Measurements from ENCODE around the gene PCDH18. TPM values are rescaled to one million over a fixed set of nuclear protein-coding genes. Genes with fewer than 3 reads are reported as not detected.
A peak's percentile ranks its signal among the peaks of the same experiment; 100 is the strongest.

The PCDH18 gene, protein sequence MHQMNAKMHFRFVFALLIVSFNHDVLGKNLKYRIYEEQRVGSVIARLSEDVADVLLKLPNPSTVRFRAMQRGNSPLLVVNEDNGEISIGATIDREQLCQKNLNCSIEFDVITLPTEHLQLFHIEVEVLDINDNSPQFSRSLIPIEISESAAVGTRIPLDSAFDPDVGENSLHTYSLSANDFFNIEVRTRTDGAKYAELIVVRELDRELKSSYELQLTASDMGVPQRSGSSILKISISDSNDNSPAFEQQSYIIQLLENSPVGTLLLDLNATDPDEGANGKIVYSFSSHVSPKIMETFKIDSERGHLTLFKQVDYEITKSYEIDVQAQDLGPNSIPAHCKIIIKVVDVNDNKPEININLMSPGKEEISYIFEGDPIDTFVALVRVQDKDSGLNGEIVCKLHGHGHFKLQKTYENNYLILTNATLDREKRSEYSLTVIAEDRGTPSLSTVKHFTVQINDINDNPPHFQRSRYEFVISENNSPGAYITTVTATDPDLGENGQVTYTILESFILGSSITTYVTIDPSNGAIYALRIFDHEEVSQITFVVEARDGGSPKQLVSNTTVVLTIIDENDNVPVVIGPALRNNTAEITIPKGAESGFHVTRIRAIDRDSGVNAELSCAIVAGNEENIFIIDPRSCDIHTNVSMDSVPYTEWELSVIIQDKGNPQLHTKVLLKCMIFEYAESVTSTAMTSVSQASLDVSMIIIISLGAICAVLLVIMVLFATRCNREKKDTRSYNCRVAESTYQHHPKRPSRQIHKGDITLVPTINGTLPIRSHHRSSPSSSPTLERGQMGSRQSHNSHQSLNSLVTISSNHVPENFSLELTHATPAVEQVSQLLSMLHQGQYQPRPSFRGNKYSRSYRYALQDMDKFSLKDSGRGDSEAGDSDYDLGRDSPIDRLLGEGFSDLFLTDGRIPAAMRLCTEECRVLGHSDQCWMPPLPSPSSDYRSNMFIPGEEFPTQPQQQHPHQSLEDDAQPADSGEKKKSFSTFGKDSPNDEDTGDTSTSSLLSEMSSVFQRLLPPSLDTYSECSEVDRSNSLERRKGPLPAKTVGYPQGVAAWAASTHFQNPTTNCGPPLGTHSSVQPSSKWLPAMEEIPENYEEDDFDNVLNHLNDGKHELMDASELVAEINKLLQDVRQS
- 6.6 and 7.3 TPM in 2 replicates for total RNA-seq (2013; cell fraction: nucleolus; rRNA removed)
- total RNA-seq (2014; rRNA removed) (1.4 and 1.9 TPM in 2 replicates), total RNA-seq (2014; rRNA removed; fragmentation: Illumina TruSeq; extraction: Trizol) (1.4 and 2.0 TPM in 2 replicates), total RNA-seq (2021) (1.4 TPM in 2 replicates), polyA plus RNA-seq (2011; rRNA removed) (0.77 and 1.2 TPM in 2 replicates), polyA plus RNA-seq (2014; fragmentation: Illumina TruSeq; extraction: Trizol) (1.3 TPM in 2 replicates), polyA plus RNA-seq (2014; fragmentation: Nextera tagmentation; extraction: Ambion mirVana) (under 1 TPM; 0.46 to 0.89 TPM), polyA plus RNA-seq (2014; rRNA removed) (0.62 and 0.82 TPM in 2 replicates), polyA plus RNA-seq (2016; fragmentation: Nextera tagmentation; extraction: Ambion mirVana) (1 to 10 TPM in 1 of 2 experiments, under 1 TPM in 1; 0.83 to 1.0 TPM), polyA minus RNA-seq (2011; rRNA and poly(A)+ RNA removed) (2.2 and 2.9 TPM in 2 replicates), Bru-seq, nascent RNA (percentile 57 among the genes with signal in this experiment), BruChase-seq, experiment 1, labeled RNA remaining after a 6-hour chase (percentile 29 among the genes with signal in this experiment), BruChase-seq, experiment 2, labeled RNA remaining after a 2-hour chase (percentile 52 among the genes with signal in this experiment)
- polyA plus RNA-seq (2011; ENCODE audit: low read depth) = 0.18 TPM
- 0.66 and 0.82 TPM in 2 replicates for polyA plus RNA-seq (2011; cell fraction: cytosol; rRNA removed)
- polyA plus RNA-seq (2011; cell fraction: nucleus; rRNA removed) = 1.1 TPM in 2 replicates
- 0.53 TPM in 2 replicates for polyA plus RNA-seq (2012)
- 0.73 and 1.2 TPM in 2 replicates for polyA minus RNA-seq (2011; cell fraction: cytosol; rRNA and poly(A)+ RNA removed)
- 2.5 and 2.8 TPM in 2 replicates for polyA minus RNA-seq (2011; cell fraction: nucleus; rRNA and poly(A)+ RNA removed)
- long read RNA-seq, experiment 1 = 0 reads
- long read RNA-seq, experiment 2, full-length matches to known transcripts = 1 of 3 reads
- long read RNA-seq, experiment 2, partial matches to known transcripts = 0 of 3 reads
- long read RNA-seq, experiment 2, other reads (novel, unspliced or antisense) = 2 of 3 reads

DNA sequence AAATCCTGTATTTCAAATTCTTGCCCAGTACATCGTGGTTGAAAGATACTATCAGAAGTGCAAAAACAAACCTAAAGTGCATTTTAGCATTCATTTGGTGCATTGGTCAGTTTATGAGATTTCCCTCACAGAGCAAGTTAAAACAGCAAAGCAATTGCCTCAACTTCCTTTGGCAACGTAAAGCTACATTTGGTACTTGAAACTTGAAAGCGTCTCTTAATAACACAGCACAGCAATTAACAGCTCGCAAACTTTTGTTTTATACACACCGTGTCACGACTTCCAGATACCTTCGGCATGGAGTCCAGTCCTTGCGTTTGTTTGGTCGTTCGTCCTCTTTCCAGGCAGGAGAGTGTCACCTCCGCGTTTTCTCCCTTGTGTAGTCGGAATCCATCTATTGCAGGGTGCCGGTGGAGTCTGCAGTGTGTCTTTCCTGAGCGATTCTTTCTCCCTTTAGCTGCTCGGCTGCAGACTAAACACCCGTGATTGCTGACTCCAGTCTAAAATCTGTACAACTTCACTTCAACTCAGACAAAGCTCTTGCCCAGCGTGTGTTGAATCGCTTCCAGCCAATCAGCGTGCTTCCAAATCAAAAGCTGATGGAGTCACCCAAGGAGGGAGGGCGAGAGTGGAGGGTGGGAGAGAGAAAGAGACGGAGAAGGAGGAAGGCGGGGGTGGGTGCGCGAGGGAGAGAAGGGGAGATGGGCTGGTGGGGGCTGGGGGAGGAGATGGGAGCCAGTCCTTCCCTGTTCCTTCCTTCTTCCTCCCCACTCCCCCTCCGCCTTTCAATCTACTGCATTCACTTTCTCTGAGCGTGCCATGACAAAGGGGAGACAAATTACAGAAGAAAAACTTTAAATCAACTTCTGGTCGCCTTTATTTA lies at the start of gene PCDH18:
Gene PCDH18 (minus strand): TSS at position 509 of the 883 bp plus-strand sequence. CDS start 406 bp downstream, at position 103.
- ChIA-PET RAD21 (ENCODE audit: unreplicated experiment) (interaction anchor here (0.7 to 1.8 kb wide), 9 partner anchors 8 to 710 kb away, joined by 3 to 7 read pairs (median 4); partner anchors contain the start of gene SLC7A11), SMC1A (ENCODE audit: uncharacterized antibody, unreplicated experiment) (interaction anchor here (0.6 to 2.3 kb wide), 10 partner anchors 10 to 1336 kb away, joined by 3 to 8 read pairs (median 3); no protein-coding TSS in a partner anchor), CTCF (interaction anchor here (0.6 to 2.7 kb wide), 9 partner anchors 8 to 1123 kb away, joined by 3 to 8 read pairs (median 4); no protein-coding TSS in a partner anchor), POLR2A (interaction anchor here (0.6 to 1.3 kb wide), 4 partner anchors 9 to 41 kb away, joined by 3 to 4 read pairs (median 3); no protein-coding TSS in a partner anchor)
- Histone ChIP-seq H3K4me3 (peak within 1 kb of the TSS; percentile 73), H3K9ac (ENCODE audit: control insufficient read depth, insufficient read depth, low read length) (peak within 1 kb of the TSS; percentile 58), H3K4me1 (ENCODE audit: control insufficient read depth, insufficient read depth, low read length) (no peaks in the 10 kb centered on the region), H2AFZ (ENCODE audit: control insufficient read depth, low read depth, low read length) (peak within 1 kb of the TSS; percentile 86), H4K20me1 (ENCODE audit: control insufficient read depth, insufficient read depth) (no peaks in the 10 kb centered on the region), H3K27me3 (replicated peaks in 1 of 2; ENCODE audit: control insufficient read depth in 2 of 2, insufficient read depth in 2 of 2, low read length in 1 of 2) (no peaks in the 10 kb centered on the region), H3K79me2 (ENCODE audit: control insufficient read depth, insufficient read depth, low read length) (no peaks in the 10 kb centered on the region), H3K36me3 (ENCODE audit: control insufficient read depth in 2 of 2, insufficient read depth in 2 of 2, low read length in 1 of 2) (no peaks in the 10 kb centered on the region), H3K27ac (ENCODE audit: control insufficient read depth, insufficient read depth) (peak within 1 kb of the TSS; percentile 29), H3K4me2 (ENCODE audit: control insufficient read depth, insufficient read depth) (peak within 1 kb of the TSS; percentile 87), H3K9me3 (replicated peaks; ENCODE audit: control insufficient read depth, insufficient read depth, low read length) (no peaks in the 10 kb centered on the region)
- ATAC-seq (peak; percentile 75), FAIRE-seq (no peak), DNase-seq (ENCODE audit: low read depth, low spot score) (peak; percentile 15)
- WGBS (ENCODE audit: insufficient coverage, insufficient replicate concordance, low lambda C conversion rate, missing lambda C conversion rate) = 29% methylated on average over 23 of the region's 28 CpGs
- BruUV-seq (replicated peaks) = TSS peak; percentile 84
- intact Hi-C loops (cut with micrococcal nuclease; ENCODE audit: unreplicated experiment) = no loop called here
- in situ Hi-C loops (cut with MboI) = no loop called here
- TF ChIP-seq BHLHE40 (IDR thresholded peaks at IDR 0.05; ENCODE audit: borderline replicate concordance in 1 of 2, low read depth in 2 of 2, low read length in 1 of 2) = no peak
- TF ChIP-seq BRCA1 (IDR thresholded peaks at IDR 0.05; ENCODE audit: low read depth, low read length) = no peak
- no peak for TF ChIP-seq CHD4 (IDR thresholded peaks at IDR 0.05)
- TF ChIP-seq MTA2 (IDR thresholded peaks at IDR 0.05; ENCODE audit: low read depth) = no peak
- TF ChIP-seq FOXM1 (IDR thresholded peaks at IDR 0.05; ENCODE audit: low read depth, low read length) = no peak
- no peak for TF ChIP-seq CREM (IDR thresholded peaks at IDR 0.05; ENCODE audit: low read depth)
- no peak for TF ChIP-seq ZBTB33 (IDR thresholded peaks at IDR 0.05)
- TF ChIP-seq KDM1A (IDR thresholded peaks at IDR 0.05; ENCODE audit: borderline replicate concordance) = no peak
- TF ChIP-seq WRNIP1 (IDR thresholded peaks at IDR 0.05; ENCODE audit: borderline replicate concordance, low read depth, low read length) = no peak
- TF ChIP-seq NFXL1 (IDR thresholded peaks at IDR 0.05; ENCODE audit: borderline replicate concordance) = no peak
- TF ChIP-seq GATAD2B (conservative IDR thresholded peaks at IDR 0.05; ENCODE audit: low read depth) = no peak
- no peak for TF ChIP-seq MEF2B (IDR thresholded peaks at IDR 0.05; ENCODE audit: partially characterized antibody, poor library complexity, severe bottlenecking)
- no peak for TF ChIP-seq BACH1 (IDR thresholded peaks at IDR 0.05; ENCODE audit: borderline replicate concordance)
